GM12878 (cell line): ENCODE measurements around the gene HSD17B4. TPM values are rescaled to one million over a fixed set of nuclear protein-coding genes. Genes with fewer than 3 reads are reported as not detected.

Experiments
- ATAC-seq: fragments of 200-7000 bp; cut with Tn5 transposase; 3 replicates; pipeline ENCODE4 v1.9.1; 2020; ENCODE audit warnings: mild to moderate bottlenecking, moderate library complexity
- BruUV-seq: library from RNA; stranded (reverse); fragments of 400-500 nt; replicated peaks from 2 replicates; lab custom pipeline; 2021; lab: Mats Ljungman, UMichigan
- CTCF ChIA-PET: fragments of 300-600 bp; sonication (Branson Sonifier 250); formaldehyde crosslinking; extraction: SDS; loops from one replicate; lab custom pipeline; 2021; ENCODE audit warnings: inconsistent platforms; lab: Yijun Ruan, JAX
- POLR2A ChIA-PET: fragments of 350-600 bp; formaldehyde crosslinking; extraction: SDS; loops from one replicate; lab custom pipeline; 2021; ENCODE audit warnings: inconsistent platforms; lab: Charles Lee
- RAD21 ChIA-PET: fragments of 300-600 bp; sonication (Branson Sonifier 250); formaldehyde crosslinking; loops from one replicate; lab custom pipeline; 2023; ENCODE audit warnings: antibody characterized with exemption; ENCODE audit not compliant: unreplicated experiment; lab: Charles Lee
- SMC1A ChIA-PET: fragments of 300-600 bp; sonication (Branson Sonifier 250); formaldehyde crosslinking; loops from one replicate; lab custom pipeline; 2023; ENCODE audit not compliant: unreplicated experiment, uncharacterized antibody; lab: Charles Lee
- DNase-seq: peaks from one replicate; pipeline ENCODE4 v3.0.0-alpha.2; 2011; ENCODE audit warnings: low read depth, low spot score
- FAIRE-seq: peaks from 3 replicates; lab custom pipeline; 2011; peaks lifted over from hg19 to GRCh38; lab: Jason Lieb, UNC
- H2AFZ ChIP-seq: 2 replicates; pipeline ENCODE4 v1.6.0; 2011; ENCODE audit warnings: low read depth, low read length, control low read depth; ENCODE audit not compliant: control insufficient read depth
- H3K27ac ChIP-seq: 2 replicates; pipeline ENCODE4 v1.5.1; 2011; ENCODE audit warnings: control low read depth; ENCODE audit not compliant: control insufficient read depth, insufficient read depth
- H3K27me3 ChIP-seq, 2 experiments: replicated peaks in 1 of 2; 2 replicates each; pipeline versions ENCODE4 v1.6.0 to v1.6.1; 2011; ENCODE audit warnings: low read length in 1 of 2; ENCODE audit not compliant: control insufficient read depth in 2 of 2, insufficient read depth in 2 of 2
- H3K36me3 ChIP-seq, 2 experiments: 2 replicates each; pipeline ENCODE4 v1.5.1; 2011; ENCODE audit warnings: low read length in 1 of 2; ENCODE audit not compliant: control insufficient read depth in 2 of 2, insufficient read depth in 2 of 2
- H3K4me1 ChIP-seq: 2 replicates; pipeline ENCODE4 v1.6.1; 2011; ENCODE audit warnings: mild to moderate bottlenecking, low read length, moderate library complexity, mixed read lengths; ENCODE audit not compliant: control insufficient read depth, insufficient read depth
- H3K4me2 ChIP-seq: 2 replicates; pipeline ENCODE4 v1.6.0; 2011; ENCODE audit warnings: control low read depth; ENCODE audit not compliant: control insufficient read depth, insufficient read depth
- H3K4me3 ChIP-seq: fragments of 200-600 bp; sonication (generic); 2 replicates; pipeline ENCODE4 v1.5.1; 2016
- H3K79me2 ChIP-seq: 2 replicates; pipeline ENCODE4 v1.6.0; 2011; ENCODE audit warnings: low read length; ENCODE audit not compliant: control insufficient read depth, insufficient read depth
- H3K9ac ChIP-seq: 2 replicates; pipeline ENCODE4 v1.8.0; 2011; ENCODE audit warnings: low read length, control low read depth, mixed read lengths; ENCODE audit not compliant: control insufficient read depth, insufficient read depth
- H3K9me3 ChIP-seq: replicated peaks from 3 replicates; pipeline ENCODE4 v1.5.1; 2011; ENCODE audit warnings: mild to moderate bottlenecking, low read length; ENCODE audit not compliant: control insufficient read depth, insufficient read depth
- H4K20me1 ChIP-seq: 2 replicates; pipeline ENCODE4 v1.6.0; 2011; ENCODE audit not compliant: control insufficient read depth, insufficient read depth
- CBFB ChIP-seq: IDR thresholded peaks from 2 replicates; pipeline ENCODE4 v1.6.1; 2016; ENCODE audit warnings: antibody characterized with exemption, low read depth
- CBX5 ChIP-seq: sonication (generic); IDR thresholded peaks from 2 replicates; pipeline ENCODE4 v1.6.1; 2016; ENCODE audit warnings: low read depth, moderate library complexity, mild to moderate bottlenecking, inconsistent platforms
- CHD4 ChIP-seq: fragments of 200-600 bp; sonication (generic); IDR thresholded peaks from 2 replicates; pipeline ENCODE4 v1.6.1; 2016; ENCODE audit warnings: mild to moderate bottlenecking
- IKZF1 ChIP-seq: fragments of 450-650 bp; conservative IDR thresholded peaks from 2 replicates; pipeline ENCODE4 v1.6.1; 2017; ENCODE audit warnings: antibody characterized with exemption, mild to moderate bottlenecking
- SIN3A ChIP-seq: IDR thresholded peaks from 2 replicates; pipeline ENCODE4 v1.6.1; 2012; ENCODE audit warnings: low read depth, low read length, improper control_type of control experiment
- SMARCA5 ChIP-seq: fragments of 450-650 bp; IDR thresholded peaks from 2 replicates; pipeline ENCODE4 v1.6.1; 2017; ENCODE audit warnings: mild to moderate bottlenecking
- YY1 ChIP-seq: IDR thresholded peaks from 2 replicates; pipeline ENCODE4 v1.6.1; 2011; ENCODE audit warnings: low read depth, mild to moderate bottlenecking, low read length
- WGBS: methylation state at CpG from one replicate; pipeline ENCODE4 v1.1.6; 2016; ENCODE audit warnings: low lambda C conversion rate; ENCODE audit not compliant: insufficient replicate concordance, insufficient coverage; ENCODE audit errors: missing lambda C conversion rate; 5-methylcytosine and 5-hydroxymethylcytosine counted together
- in situ Hi-C: fragments of 300-500 bp; cut with MboI; formaldehyde crosslinking; loops from 9 replicates; pipeline ENCODE4 v1.14.3; 2018; ENCODE audit warnings: mixed read lengths
- intact Hi-C: fragments of 100-400 bp; cut with micrococcal nuclease; formaldehyde crosslinking; loops from one replicate; pipeline ENCODE4 v1.14.2; 2022; ENCODE audit not compliant: unreplicated experiment
- polyA plus RNA-seq, 11 experiments: library from polyadenylated mRNA; depleted of rRNA in 4 of 11; unstranded in 6 of 11; stranded (reverse) in 5 of 11; fragments of >200 nt; fragmentation: Nextera tagmentation in 4 of 11; fragmentation: Illumina TruSeq in 1 of 11; extraction: Ambion mirVana in 4 of 11; extraction: Trizol in 1 of 11; gene quantifications; 1 replicate in 1 of 11; 2 replicates in 10 of 11; pipeline versions ENCODE4 v1.2.1 to v1.2.3, GENCODE V29; 2011 to 2016; ENCODE audit warnings: inconsistent platforms in 2 of 11, missing spikeins in 2 of 11, low read depth in 1 of 11
- total RNA-seq, 4 experiments: library from RNA; depleted of rRNA in 3 of 4; stranded (reverse); fragments of >200 nt in 3 of 4; fragmentation: Illumina TruSeq in 1 of 4; extraction: Trizol in 1 of 4; gene quantifications; 2 replicates each; pipeline versions ENCODE4 v1.2.1 to v1.2.3, GENCODE V29; 2013 to 2021
- TF ChIP-seq, protein P1 (sequence below): IDR thresholded peaks from 2 replicates; pipeline ENCODE4 v1.6.1; 2011; ENCODE audit warnings: borderline replicate concordance, low read depth, mild to moderate bottlenecking, moderate library complexity, mixed read lengths, low read length; ENCODE audit not compliant: insufficient read depth; ENCODE audit errors: extremely low read length
- TF ChIP-seq, protein P2 (sequence below): IDR thresholded peaks from 2 replicates; pipeline ENCODE4 v1.6.1; 2012; ENCODE audit warnings: mild to moderate bottlenecking, low read depth, low read length
- TF ChIP-seq, protein P3 (sequence below): fragments of 450-650 bp; formaldehyde crosslinking; IDR thresholded peaks from 2 replicates; pipeline ENCODE4 v1.4.0; 2022; ENCODE audit warnings: mild to moderate bottlenecking, moderate library complexity
- TF ChIP-seq, protein P4 (sequence below): fragments of 450-650 bp; IDR thresholded peaks from 2 replicates; pipeline ENCODE4 v1.6.1; 2017; ENCODE audit warnings: mild to moderate bottlenecking, moderate library complexity
- TF ChIP-seq, protein P5 (sequence below): fragments of 450-650 bp; IDR thresholded peaks from 2 replicates; pipeline ENCODE4 v1.6.1; 2014; ENCODE audit warnings: mild to moderate bottlenecking

Gene HSD17B4
- total and polyA plus RNA-seq, 10 of the 15 experiments (the other 5 are each of a cell fraction or from before 2014, with no cell fraction given): 38.6 to 125 (median 93.0) TPM

DNA sequence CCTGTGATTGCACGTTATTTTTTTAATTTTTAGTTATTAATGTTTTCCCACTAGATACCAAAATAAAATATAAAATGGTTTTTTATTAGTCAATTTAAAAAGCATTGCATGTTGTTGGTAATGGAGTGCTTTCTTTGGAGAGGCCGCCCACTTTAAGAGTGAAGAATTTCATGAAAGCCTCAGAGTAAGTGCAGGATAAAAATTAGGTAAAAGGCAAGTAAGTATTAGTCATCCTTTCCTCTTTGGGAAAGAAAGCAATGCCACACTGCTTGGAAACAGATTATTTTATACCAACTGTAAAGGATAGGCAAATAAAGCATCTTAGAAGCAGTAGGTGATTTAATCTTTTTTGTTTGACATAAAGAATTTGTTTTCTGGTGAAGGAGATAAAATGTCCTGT lies 62.9 kb downstream of the HSD17B4 start:
- RAD21 ChIA-PET: no interaction called here
- intact Hi-C loops: no loop called here
- H2AFZ ChIP-seq: no peak overlapping the region
- ATAC-seq (no peak), DNase-seq (no peak), FAIRE-seq (no peak)
- SMC1A ChIA-PET: no interaction called here
- CTCF ChIA-PET: interaction anchor here (1.6 kb wide), 1 partner anchor 45 kb away, joined by 4 read pairs; no protein-coding TSS in a partner anchor
- in situ Hi-C loops: no loop called here
- no peaks in the 10 kb centered on the region for H3K4me1 ChIP-seq
- H3K9me3 ChIP-seq: peaks cover 1% of the 10 kb centered on the region; the same call in 2 of the 3 replicates
- POLR2A ChIA-PET: no interaction called here
- WGBS: 100% methylated on average over 2 of the region's 2 CpGs
- BruUV-seq: no TSS peak
- no peaks in the 10 kb centered on the region for H3K27me3 ChIP-seq
- no peak overlapping the region for H3K4me3 ChIP-seq
- H3K27ac ChIP-seq: no peak overlapping the region
- H4K20me1 ChIP-seq: no peaks in the 10 kb centered on the region
- peaks cover 0 to 11% of the 10 kb centered on the region in 2 experiments; a peak in 1 of 4 replicates for H3K36me3 ChIP-seq
- H3K9ac ChIP-seq: no peak overlapping the region
- no peak overlapping the region for H3K4me2 ChIP-seq
- H3K79me2 ChIP-seq: no peaks in the 10 kb centered on the region
- TF ChIP-seq, protein P1, sequence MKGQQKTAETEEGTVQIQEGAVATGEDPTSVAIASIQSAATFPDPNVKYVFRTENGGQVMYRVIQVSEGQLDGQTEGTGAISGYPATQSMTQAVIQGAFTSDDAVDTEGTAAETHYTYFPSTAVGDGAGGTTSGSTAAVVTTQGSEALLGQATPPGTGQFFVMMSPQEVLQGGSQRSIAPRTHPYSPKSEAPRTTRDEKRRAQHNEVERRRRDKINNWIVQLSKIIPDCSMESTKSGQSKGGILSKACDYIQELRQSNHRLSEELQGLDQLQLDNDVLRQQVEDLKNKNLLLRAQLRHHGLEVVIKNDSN: no peak
- TF ChIP-seq, protein P2, sequence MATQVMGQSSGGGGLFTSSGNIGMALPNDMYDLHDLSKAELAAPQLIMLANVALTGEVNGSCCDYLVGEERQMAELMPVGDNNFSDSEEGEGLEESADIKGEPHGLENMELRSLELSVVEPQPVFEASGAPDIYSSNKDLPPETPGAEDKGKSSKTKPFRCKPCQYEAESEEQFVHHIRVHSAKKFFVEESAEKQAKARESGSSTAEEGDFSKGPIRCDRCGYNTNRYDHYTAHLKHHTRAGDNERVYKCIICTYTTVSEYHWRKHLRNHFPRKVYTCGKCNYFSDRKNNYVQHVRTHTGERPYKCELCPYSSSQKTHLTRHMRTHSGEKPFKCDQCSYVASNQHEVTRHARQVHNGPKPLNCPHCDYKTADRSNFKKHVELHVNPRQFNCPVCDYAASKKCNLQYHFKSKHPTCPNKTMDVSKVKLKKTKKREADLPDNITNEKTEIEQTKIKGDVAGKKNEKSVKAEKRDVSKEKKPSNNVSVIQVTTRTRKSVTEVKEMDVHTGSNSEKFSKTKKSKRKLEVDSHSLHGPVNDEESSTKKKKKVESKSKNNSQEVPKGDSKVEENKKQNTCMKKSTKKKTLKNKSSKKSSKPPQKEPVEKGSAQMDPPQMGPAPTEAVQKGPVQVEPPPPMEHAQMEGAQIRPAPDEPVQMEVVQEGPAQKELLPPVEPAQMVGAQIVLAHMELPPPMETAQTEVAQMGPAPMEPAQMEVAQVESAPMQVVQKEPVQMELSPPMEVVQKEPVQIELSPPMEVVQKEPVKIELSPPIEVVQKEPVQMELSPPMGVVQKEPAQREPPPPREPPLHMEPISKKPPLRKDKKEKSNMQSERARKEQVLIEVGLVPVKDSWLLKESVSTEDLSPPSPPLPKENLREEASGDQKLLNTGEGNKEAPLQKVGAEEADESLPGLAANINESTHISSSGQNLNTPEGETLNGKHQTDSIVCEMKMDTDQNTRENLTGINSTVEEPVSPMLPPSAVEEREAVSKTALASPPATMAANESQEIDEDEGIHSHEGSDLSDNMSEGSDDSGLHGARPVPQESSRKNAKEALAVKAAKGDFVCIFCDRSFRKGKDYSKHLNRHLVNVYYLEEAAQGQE: no peak
- TF ChIP-seq CBFB (no peak), CHD4 (no peak), SMARCA5 (no peak), YY1 (no peak), SIN3A (no peak), IKZF1 (no peak), CBX5 (no peak)
- TF ChIP-seq, protein P3, sequence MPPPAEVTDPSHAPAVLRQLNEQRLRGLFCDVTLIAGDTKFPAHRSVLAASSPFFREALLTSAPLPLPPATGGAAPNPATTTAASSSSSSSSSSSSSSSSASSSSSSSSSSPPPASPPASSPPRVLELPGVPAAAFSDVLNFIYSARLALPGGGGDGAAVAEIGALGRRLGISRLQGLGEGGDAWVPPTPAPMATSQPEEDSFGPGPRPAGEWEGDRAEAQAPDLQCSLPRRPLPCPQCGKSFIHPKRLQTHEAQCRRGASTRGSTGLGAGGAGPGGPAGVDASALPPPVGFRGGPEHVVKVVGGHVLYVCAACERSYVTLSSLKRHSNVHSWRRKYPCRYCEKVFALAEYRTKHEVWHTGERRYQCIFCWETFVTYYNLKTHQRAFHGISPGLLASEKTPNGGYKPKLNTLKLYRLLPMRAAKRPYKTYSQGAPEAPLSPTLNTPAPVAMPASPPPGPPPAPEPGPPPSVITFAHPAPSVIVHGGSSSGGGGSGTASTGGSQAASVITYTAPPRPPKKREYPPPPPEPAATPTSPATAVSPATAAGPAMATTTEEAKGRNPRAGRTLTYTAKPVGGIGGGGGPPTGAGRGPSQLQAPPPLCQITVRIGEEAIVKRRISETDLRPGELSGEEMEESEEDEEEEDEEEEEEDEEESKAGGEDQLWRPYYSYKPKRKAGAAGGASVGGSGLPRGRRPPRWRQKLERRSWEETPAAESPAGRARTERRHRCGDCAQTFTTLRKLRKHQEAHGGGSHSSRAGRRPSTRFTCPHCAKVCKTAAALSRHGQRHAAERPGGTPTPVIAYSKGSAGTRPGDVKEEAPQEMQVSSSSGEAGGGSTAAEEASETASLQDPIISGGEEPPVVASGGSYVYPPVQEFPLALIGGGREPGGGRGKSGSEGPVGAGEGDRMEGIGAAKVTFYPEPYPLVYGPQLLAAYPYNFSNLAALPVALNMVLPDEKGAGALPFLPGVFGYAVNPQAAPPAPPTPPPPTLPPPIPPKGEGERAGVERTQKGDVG (CRISPR knock-in tag): no peak
- TF ChIP-seq, protein P4, sequence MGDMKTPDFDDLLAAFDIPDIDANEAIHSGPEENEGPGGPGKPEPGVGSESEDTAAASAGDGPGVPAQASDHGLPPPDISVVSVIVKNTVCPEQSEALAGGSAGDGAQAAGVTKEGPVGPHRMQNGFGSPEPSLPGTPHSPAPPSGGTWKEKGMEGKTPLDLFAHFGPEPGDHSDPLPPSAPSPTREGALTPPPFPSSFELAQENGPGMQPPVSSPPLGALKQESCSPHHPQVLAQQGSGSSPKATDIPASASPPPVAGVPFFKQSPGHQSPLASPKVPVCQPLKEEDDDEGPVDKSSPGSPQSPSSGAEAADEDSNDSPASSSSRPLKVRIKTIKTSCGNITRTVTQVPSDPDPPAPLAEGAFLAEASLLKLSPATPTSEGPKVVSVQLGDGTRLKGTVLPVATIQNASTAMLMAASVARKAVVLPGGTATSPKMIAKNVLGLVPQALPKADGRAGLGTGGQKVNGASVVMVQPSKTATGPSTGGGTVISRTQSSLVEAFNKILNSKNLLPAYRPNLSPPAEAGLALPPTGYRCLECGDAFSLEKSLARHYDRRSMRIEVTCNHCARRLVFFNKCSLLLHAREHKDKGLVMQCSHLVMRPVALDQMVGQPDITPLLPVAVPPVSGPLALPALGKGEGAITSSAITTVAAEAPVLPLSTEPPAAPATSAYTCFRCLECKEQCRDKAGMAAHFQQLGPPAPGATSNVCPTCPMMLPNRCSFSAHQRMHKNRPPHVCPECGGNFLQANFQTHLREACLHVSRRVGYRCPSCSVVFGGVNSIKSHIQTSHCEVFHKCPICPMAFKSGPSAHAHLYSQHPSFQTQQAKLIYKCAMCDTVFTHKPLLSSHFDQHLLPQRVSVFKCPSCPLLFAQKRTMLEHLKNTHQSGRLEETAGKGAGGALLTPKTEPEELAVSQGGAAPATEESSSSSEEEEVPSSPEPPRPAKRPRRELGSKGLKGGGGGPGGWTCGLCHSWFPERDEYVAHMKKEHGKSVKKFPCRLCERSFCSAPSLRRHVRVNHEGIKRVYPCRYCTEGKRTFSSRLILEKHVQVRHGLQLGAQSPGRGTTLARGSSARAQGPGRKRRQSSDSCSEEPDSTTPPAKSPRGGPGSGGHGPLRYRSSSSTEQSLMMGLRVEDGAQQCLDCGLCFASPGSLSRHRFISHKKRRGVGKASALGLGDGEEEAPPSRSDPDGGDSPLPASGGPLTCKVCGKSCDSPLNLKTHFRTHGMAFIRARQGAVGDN: no peak
- TF ChIP-seq, protein P5, sequence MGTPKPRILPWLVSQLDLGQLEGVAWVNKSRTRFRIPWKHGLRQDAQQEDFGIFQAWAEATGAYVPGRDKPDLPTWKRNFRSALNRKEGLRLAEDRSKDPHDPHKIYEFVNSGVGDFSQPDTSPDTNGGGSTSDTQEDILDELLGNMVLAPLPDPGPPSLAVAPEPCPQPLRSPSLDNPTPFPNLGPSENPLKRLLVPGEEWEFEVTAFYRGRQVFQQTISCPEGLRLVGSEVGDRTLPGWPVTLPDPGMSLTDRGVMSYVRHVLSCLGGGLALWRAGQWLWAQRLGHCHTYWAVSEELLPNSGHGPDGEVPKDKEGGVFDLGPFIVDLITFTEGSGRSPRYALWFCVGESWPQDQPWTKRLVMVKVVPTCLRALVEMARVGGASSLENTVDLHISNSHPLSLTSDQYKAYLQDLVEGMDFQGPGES: no peak
